IMR-90 (cell line): Measurements from ENCODE around the gene SOX30. TPM values are rescaled to one million over a fixed set of nuclear protein-coding genes. Genes with fewer than 3 reads are reported as not detected.

Experiments
- ATAC-seq: fragments of 200-7000 bp; cut with Tn5 transposase; 2 replicates; pipeline ENCODE4 v1.9.1; 2020; ENCODE audit warnings: low read depth, mild to moderate bottlenecking, moderate library complexity
- BruUV-seq: library from RNA; stranded (reverse); fragments of 400-500 nt; replicated peaks from 2 replicates; lab custom pipeline; 2021; lab: Mats Ljungman, UMichigan
- CTCF ChIA-PET: fragments of 300-600 bp; formaldehyde crosslinking; extraction: SDS; loops from one replicate; lab custom pipeline; 2021; ENCODE audit warnings: antibody characterized with exemption; lab: Yijun Ruan, JAX
- POLR2A ChIA-PET: fragments of 300-600 bp; sonication (Branson Sonifier 250); formaldehyde crosslinking; loops from one replicate; lab custom pipeline; 2022; ENCODE audit warnings: antibody characterized with exemption; ENCODE audit not compliant: unreplicated experiment; lab: Charles Lee
- DNase-seq: peaks from one replicate; pipeline ENCODE4 v3.0.0; 2013
- H2AFZ ChIP-seq: replicated peaks from 2 replicates; pipeline ENCODE3; 2013; ENCODE audit warnings: low read length, mild to moderate bottlenecking; ENCODE audit not compliant: poor library complexity
- H2AK5ac ChIP-seq: 2 replicates; pipeline ENCODE4 v1.6.1; 2013; ENCODE audit warnings: low read depth, low read length, inconsistent platforms
- H2AK9ac ChIP-seq: replicated peaks from 2 replicates; pipeline ENCODE3; 2013; ENCODE audit warnings: mild to moderate bottlenecking, low read depth, low read length, moderate library complexity; ENCODE audit not compliant: poor library complexity
- H2BK120ac ChIP-seq: 2 replicates; pipeline ENCODE4 v1.6.1; 2013; ENCODE audit warnings: low read depth, low read length, inconsistent platforms
- H2BK15ac ChIP-seq: 3 replicates; pipeline ENCODE4 v1.6.1; 2013; ENCODE audit warnings: low read depth, low read length, inconsistent platforms
- H2BK20ac ChIP-seq: 2 replicates; pipeline ENCODE4 v1.6.1; 2013; ENCODE audit warnings: low read depth, mild to moderate bottlenecking, inconsistent platforms, low read length, moderate library complexity
- H2BK5ac ChIP-seq: 2 replicates; pipeline ENCODE4 v1.6.1; 2013; ENCODE audit warnings: mild to moderate bottlenecking, low read depth, low read length, inconsistent platforms; ENCODE audit not compliant: poor library complexity, severe bottlenecking
- H3K14ac ChIP-seq: replicated peaks from 2 replicates; pipeline ENCODE4 v1.6.1; 2013; ENCODE audit warnings: low read depth, low read length, inconsistent platforms
- H3K18ac ChIP-seq: 2 replicates; pipeline ENCODE4 v1.6.1; 2013; ENCODE audit warnings: low read depth, low read length, control low read depth
- H3K23ac ChIP-seq: 2 replicates; pipeline ENCODE4 v1.6.1; 2013; ENCODE audit warnings: low read depth, low read length, inconsistent platforms
- H3K27ac ChIP-seq: 2 replicates; pipeline ENCODE4 v1.5.1; 2013; ENCODE audit warnings: mild to moderate bottlenecking, control low read depth, low read length; ENCODE audit not compliant: insufficient read depth
- H3K27me3 ChIP-seq: 2 replicates; pipeline ENCODE4 v1.6.1; 2013; ENCODE audit warnings: low read length; ENCODE audit not compliant: control insufficient read depth, insufficient read depth
- H3K36me3 ChIP-seq: 2 replicates; pipeline ENCODE4 v1.6.1; 2013; ENCODE audit warnings: low read length, mixed read lengths; ENCODE audit not compliant: control insufficient read depth, insufficient read depth
- H3K4ac ChIP-seq: 2 replicates; pipeline ENCODE4 v1.6.1; 2013; ENCODE audit warnings: low read depth, low read length, inconsistent platforms
- H3K4me1 ChIP-seq: 2 replicates; pipeline ENCODE4 v1.6.1; 2013; ENCODE audit warnings: low read length, mixed read lengths; ENCODE audit not compliant: control insufficient read depth, insufficient read depth
- H3K4me2 ChIP-seq: 2 replicates; pipeline ENCODE4 v1.6.1; 2013; ENCODE audit warnings: low read depth, mild to moderate bottlenecking, control low read depth, low read length, moderate library complexity
- H3K4me3 ChIP-seq: 2 replicates; pipeline ENCODE4 v1.5.1; 2013; ENCODE audit warnings: low read depth, mild to moderate bottlenecking, control low read depth, low read length, moderate library complexity; ENCODE audit not compliant: insufficient read depth
- H3K56ac ChIP-seq: 2 replicates; pipeline ENCODE4 v1.6.1; 2013; ENCODE audit warnings: low read length, inconsistent platforms; ENCODE audit not compliant: insufficient read depth; ENCODE audit errors: extremely low read depth
- H3K79me1 ChIP-seq, 2 experiments: 2 replicates each; pipeline ENCODE4 v1.6.1; 2013; ENCODE audit warnings: low read length in 2 of 2, inconsistent platforms in 1 of 2, low read depth in 1 of 2
- H3K9ac ChIP-seq: 2 replicates; pipeline ENCODE4 v1.6.1; 2013; ENCODE audit warnings: low read depth, low read length, control low read depth
- H3K9me1 ChIP-seq: 2 replicates; pipeline ENCODE4 v1.6.1; 2013; ENCODE audit warnings: low read length, inconsistent platforms; ENCODE audit not compliant: insufficient read depth
- H3K9me3 ChIP-seq: 2 replicates; pipeline ENCODE4 v1.6.1; 2013; ENCODE audit warnings: low read length; ENCODE audit not compliant: control insufficient read depth, insufficient read depth
- H4K20me1 ChIP-seq: 2 replicates; pipeline ENCODE4 v1.6.1; 2013; ENCODE audit warnings: low read length, inconsistent platforms; ENCODE audit not compliant: insufficient read depth
- H4K5ac ChIP-seq: 2 replicates; pipeline ENCODE4 v1.6.1; 2013; ENCODE audit warnings: mild to moderate bottlenecking, low read depth, low read length, control low read depth
- H4K8ac ChIP-seq, 2 experiments: 2 replicates each; pipeline ENCODE4 v1.6.1; 2013; ENCODE audit warnings: low read depth in 2 of 2, low read length in 2 of 2, control low read depth in 1 of 2, inconsistent platforms in 1 of 2
- H4K91ac ChIP-seq: 2 replicates; pipeline ENCODE4 v1.6.1; 2013; ENCODE audit warnings: low read depth, low read length, inconsistent platforms; ENCODE audit not compliant: insufficient read depth
- CHD1 ChIP-seq: IDR thresholded peaks from 2 replicates; pipeline ENCODE4 v1.6.1; 2012; ENCODE audit warnings: low read depth, low read length, improper control_type of control experiment
- FOS ChIP-seq: fragments of 150-350 bp; IDR thresholded peaks from 2 replicates; pipeline ENCODE4 v1.6.1; 2016; ENCODE audit warnings: low read depth, low read length
- MAFK ChIP-seq: IDR thresholded peaks from 2 replicates; pipeline ENCODE4 v1.6.1; 2012; ENCODE audit warnings: low read depth, low read length, improper control_type of control experiment
- MAZ ChIP-seq: IDR thresholded peaks from 2 replicates; pipeline ENCODE4 v1.6.1; 2012; ENCODE audit warnings: low read depth, mild to moderate bottlenecking, low read length, improper control_type of control experiment, moderate library complexity, borderline replicate concordance
- RFX5 ChIP-seq: IDR thresholded peaks from 2 replicates; pipeline ENCODE4 v1.8.0; 2012; ENCODE audit warnings: low read depth, mild to moderate bottlenecking, low read length, moderate library complexity
- SMC3 ChIP-seq: fragments of 150-350 bp; IDR thresholded peaks from 2 replicates; pipeline ENCODE4 v1.6.1; 2016; ENCODE audit warnings: low read depth, mild to moderate bottlenecking, antibody characterized with exemption, low read length, moderate library complexity
- WGBS, 2 experiments: methylation state at CpG; one replicate each; pipeline versions ENCODE4 v1.1.5 to v1.1.7; 2013; ENCODE audit warnings: missing lambda C conversion rate in 2 of 2; ENCODE audit not compliant: insufficient read length in 1 of 2; ENCODE audit errors: extremely low coverage in 2 of 2; 5-methylcytosine and 5-hydroxymethylcytosine counted together
- dilution Hi-C: fragments of 300-500 bp; cut with HindIII; formaldehyde crosslinking; loops from one replicate; pipeline ENCODE4 v1.14.3; 2018; ENCODE audit warnings: low sequenced_read_pairs; ENCODE audit not compliant: unreplicated experiment
- in situ Hi-C: fragments of 300-500 bp; cut with MboI; formaldehyde crosslinking; loops from 3 replicates; pipeline ENCODE4 v1.14.3; 2019; ENCODE audit warnings: low sequenced_read_pairs, inconsistent platforms, mixed read lengths
- intact Hi-C: fragments of 100-400 bp; cut with micrococcal nuclease; formaldehyde crosslinking; loops from 2 replicates; pipeline ENCODE4 v1.10.0; 2022
- polyA plus RNA-seq, 3 experiments: library from polyadenylated mRNA; depleted of rRNA; stranded (reverse); fragments of >200 nt; gene quantifications; 2 replicates each; pipeline ENCODE4 v1.2.3, GENCODE V29; 2012; ENCODE audit warnings: low replicate concordance in 1 of 3
- total RNA-seq: library from RNA; depleted of rRNA; stranded (reverse); fragments of >200 nt; gene quantifications from 2 replicates; pipeline ENCODE4 v1.2.3, GENCODE V29; 2012
- TF ChIP-seq, protein P1 (sequence below): fragments of 150-350 bp; IDR thresholded peaks from 2 replicates; pipeline ENCODE4 v1.6.1; 2016; ENCODE audit warnings: low read depth, mild to moderate bottlenecking, low read length, moderate library complexity, borderline replicate concordance
- TF ChIP-seq, protein P2 (sequence below): fragments of 150-350 bp; IDR thresholded peaks from 2 replicates; pipeline ENCODE4 v1.6.1; 2017; ENCODE audit warnings: mild to moderate bottlenecking, antibody characterized with exemption, low read length, low read depth

The SOX30 gene
- total and polyA plus RNA-seq, 2 of the 4 experiments (the other 2 are of a cell fraction): not detected

GRCh38 chr5:157679801-157680200 lies 27.6 kb upstream of the SOX30 start:
- H2BK15ac ChIP-seq: no peak overlapping the region
- no peaks in the 10 kb centered on the region for H3K36me3 ChIP-seq
- no peak overlapping the region for H2AK9ac ChIP-seq
- no peak overlapping the region for H3K4ac ChIP-seq
- no TSS peak for BruUV-seq
- no peak overlapping the region for H3K56ac ChIP-seq
- H3K9me3 ChIP-seq: no peaks in the 10 kb centered on the region
- H4K5ac ChIP-seq: no peak overlapping the region
- CTCF ChIA-PET: no interaction called here
- no peaks in the 10 kb centered on the region for H3K9me1 ChIP-seq
- ATAC-seq: no peak
- H3K27me3 ChIP-seq: no peaks in the 10 kb centered on the region
- H3K4me2 ChIP-seq: no peak overlapping the region
- no peak for DNase-seq
- 100% methylated on average over 1 of the region's 9 CpGs; no CpG with 5 or more reads in 1 of the 2 experiments for WGBS, 2 experiments
- no peak overlapping the region for H3K9ac ChIP-seq
- H3K79me1 ChIP-seq: no peaks in the 10 kb centered on the region
- no peak overlapping the region for H4K91ac ChIP-seq
- no peak overlapping the region for H3K4me3 ChIP-seq
- no peak overlapping the region for H2AFZ ChIP-seq
- POLR2A ChIA-PET: no interaction called here
- no peak overlapping the region for H3K23ac ChIP-seq
- no peak overlapping the region for H2BK5ac ChIP-seq
- no peak overlapping the region for H3K18ac ChIP-seq
- dilution Hi-C loops: no loop called here
- H2BK120ac ChIP-seq: no peak overlapping the region
- no peak overlapping the region for H3K27ac ChIP-seq
- H2AK5ac ChIP-seq: no peak overlapping the region
- intact Hi-C loops: no loop called here
- TF ChIP-seq RFX5: no peak
- TF ChIP-seq FOS: no peak
- no peak for TF ChIP-seq MAZ
- TF ChIP-seq SMC3: no peak
- TF ChIP-seq, protein P1, sequence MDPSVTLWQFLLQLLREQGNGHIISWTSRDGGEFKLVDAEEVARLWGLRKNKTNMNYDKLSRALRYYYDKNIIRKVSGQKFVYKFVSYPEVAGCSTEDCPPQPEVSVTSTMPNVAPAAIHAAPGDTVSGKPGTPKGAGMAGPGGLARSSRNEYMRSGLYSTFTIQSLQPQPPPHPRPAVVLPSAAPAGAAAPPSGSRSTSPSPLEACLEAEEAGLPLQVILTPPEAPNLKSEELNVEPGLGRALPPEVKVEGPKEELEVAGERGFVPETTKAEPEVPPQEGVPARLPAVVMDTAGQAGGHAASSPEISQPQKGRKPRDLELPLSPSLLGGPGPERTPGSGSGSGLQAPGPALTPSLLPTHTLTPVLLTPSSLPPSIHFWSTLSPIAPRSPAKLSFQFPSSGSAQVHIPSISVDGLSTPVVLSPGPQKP: no peak
- TF ChIP-seq CHD1: no peak
- TF ChIP-seq, protein P2, sequence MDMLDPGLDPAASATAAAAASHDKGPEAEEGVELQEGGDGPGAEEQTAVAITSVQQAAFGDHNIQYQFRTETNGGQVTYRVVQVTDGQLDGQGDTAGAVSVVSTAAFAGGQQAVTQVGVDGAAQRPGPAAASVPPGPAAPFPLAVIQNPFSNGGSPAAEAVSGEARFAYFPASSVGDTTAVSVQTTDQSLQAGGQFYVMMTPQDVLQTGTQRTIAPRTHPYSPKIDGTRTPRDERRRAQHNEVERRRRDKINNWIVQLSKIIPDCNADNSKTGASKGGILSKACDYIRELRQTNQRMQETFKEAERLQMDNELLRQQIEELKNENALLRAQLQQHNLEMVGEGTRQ: no peak
- TF ChIP-seq MAFK: no peak
- no peaks in the 10 kb centered on the region for H4K20me1 ChIP-seq
- no peak overlapping the region for H4K8ac ChIP-seq
- H3K14ac ChIP-seq: no peak overlapping the region
- H3K4me1 ChIP-seq: no peaks in the 10 kb centered on the region
- in situ Hi-C loops: no loop called here
- no peak overlapping the region for H2BK20ac ChIP-seq
